GF-D8 (cell line): ENCODE results near the gene TMEM222.

ENCODE experiments used
- DNase-seq: peaks from one replicate; lab custom pipeline; 2025; lab: John Stamatoyannopoulos, UW

Gene TMEM222

DNA sequence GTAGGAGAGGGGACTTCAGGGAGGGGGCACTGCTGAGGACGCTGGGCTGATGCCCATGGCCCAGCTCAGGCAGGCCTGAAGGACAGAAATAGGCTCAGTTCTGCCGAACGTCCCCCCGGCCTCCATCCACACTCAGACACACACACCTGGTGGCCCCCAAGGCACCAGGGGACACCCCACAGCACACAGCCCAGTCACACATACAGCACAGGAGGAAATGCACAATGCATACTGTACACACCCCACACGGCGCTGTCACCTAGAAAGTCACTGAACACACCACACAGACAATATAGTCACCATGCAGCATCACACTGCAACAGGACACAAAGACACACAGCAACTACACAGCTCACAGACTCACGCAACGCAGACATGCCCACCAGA, 20.4 kb downstream of the TMEM222 start:
- no peak for DNase-seq

GRCh38 chr1:27342778-27343638, 21.0 kb downstream of the TMEM222 start:
- DNase-seq, result peak; percentile 93

- DNase-seq, result no peak
These were observed 21.7 kb downstream of the TMEM222 start for GRCh38 chr1:27343639-27344025.

GRCh38 chr1:27345272-27345671, 23.3 kb downstream of the TMEM222 start:
- DNase-seq, result no peak

DNA sequence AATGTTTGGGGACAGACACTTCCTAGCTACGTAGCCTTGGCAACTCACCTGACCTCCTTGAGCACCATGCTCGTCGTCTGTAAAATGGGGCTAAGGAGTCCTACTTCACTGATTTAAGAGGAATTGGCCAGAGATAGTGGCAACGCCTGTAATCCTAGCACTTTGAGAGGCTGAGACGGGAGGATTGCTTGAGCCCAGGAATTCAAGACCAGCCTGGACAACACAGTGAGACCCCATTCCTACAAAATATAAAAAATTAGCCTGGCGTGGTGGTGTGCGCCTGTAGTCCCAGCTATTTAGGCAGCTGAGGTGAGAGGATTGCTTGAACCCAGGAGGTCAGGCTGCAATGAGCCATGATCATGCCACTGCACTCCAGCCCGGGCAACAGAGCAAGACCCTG, 24.4 kb downstream of the TMEM222 start:
- DNase-seq, result no peak

GRCh38 chr1:27346991-27347624, 25.1 kb downstream of the TMEM222 start:
- DNase-seq, result no peak

DNA sequence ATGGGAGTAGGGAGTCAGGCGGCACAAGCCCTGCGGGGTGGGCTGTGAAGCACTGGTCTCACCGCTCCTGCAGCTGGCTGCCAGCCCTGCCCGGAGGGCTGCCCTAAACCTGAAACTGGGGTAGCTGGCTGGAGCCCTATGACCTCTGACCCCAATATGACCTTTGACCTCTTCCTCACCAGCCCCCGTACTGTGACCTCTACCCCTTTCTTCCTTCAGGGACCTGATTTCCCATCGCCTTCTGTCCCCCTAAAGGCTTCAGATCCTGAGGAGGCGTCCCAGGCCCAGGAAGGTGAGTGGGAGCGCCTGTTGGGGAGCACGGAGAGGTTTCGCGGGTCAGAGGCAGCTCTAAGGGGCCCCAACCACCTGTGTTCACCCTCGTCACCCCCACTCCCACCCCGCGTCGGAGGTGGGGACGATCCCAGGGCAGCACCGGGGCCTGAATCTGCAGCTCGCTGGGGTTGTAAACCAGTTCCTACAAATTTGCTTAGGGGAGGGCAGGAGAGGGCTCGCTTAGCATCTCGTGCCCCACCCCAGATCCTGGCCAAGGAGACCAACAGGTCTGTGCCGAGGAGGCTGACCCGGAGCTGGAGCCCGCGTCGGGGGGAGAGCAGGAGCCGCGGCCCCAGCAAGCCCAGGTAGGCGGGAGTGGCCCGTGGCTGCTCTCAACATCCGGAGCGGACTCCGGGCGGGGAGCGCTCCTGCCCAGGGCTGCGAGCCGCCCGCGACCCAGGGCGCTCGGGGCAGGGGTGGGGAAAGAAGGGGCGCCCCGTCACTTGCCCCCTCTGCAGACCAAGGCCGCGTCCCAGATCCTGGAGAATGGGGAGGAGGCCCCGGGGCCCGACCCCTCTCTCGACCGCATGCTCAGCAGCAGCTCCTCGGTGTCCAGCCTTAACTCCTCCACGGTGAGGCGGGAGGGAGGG, 27.2 kb downstream of the TMEM222 start:
- DNase-seq, result no peak

- DNase-seq, result no peak
These were observed 28.1 kb downstream of the TMEM222 start for GRCh38 chr1:27349784-27350662.

DNA sequence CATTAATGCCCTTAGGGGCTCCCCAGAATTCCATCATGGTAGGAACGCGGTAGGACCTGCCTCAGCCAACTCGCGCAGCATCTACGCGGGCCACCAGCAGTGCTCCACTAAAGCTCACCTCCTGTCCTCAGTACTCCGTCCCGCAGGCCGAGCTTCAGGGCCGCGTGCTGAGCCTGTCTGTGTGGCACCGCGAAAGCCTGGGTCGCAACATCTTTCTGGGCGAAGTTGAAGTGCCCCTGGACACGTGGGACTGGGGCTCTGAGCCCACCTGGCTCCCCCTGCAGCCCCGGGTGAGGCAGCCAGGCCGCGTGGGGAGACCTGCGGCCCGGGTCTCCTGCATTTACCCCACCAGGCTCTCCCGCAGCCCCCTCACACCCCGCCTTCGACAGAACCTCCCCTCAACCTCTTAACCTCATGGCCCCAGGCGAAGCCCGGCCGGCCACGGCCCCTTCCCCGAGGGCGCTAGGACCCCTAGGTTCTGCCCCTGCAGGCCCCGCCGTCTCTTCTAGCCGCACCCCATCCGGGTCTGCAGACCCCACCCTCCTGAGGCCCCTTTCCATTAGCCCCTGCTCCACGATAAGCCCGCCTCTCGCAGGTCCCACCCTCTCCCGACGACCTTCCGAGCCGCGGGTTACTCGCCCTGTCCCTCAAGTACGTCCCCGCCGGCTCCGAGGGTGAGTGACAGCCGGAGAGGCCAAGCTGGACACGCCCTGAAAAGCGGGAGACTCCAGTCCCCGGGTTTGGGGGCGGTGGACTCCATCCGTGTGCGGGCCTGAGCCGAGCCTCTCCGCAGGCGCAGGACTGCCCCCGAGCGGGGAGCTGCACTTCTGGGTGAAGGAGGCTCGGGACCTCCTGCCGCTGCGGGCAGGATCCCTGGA, 28.9 kb downstream of the TMEM222 start:
- no peak for DNase-seq

- DNase-seq, result no peak
These were observed 29.7 kb downstream of the TMEM222 start for GRCh38 chr1:27351541-27352107.

DNA sequence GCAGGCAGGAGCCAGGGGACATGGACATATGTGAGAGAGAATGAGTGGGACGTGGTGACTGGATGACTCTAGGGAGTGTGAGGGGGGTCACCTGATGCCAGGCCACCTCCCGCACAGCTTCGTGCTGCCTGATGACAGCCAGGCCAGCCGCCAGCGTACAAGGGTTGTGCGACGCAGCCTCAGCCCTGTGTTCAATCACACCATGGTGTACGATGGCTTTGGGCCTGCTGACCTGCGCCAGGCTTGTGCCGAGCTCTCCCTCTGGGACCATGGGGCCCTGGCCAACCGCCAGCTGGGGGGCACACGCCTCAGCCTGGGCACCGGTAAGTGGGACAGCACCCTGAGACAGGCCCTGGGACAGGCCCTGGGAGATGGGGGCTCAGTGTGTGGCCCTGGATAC, 31.2 kb downstream of the TMEM222 start:
- DNase-seq, result no peak

GRCh38 chr1:27353629-27354028, 31.7 kb downstream of the TMEM222 start:
- no peak for DNase-seq

- DNase-seq, result no peak
These were observed 33.7 kb downstream of the TMEM222 start for GRCh38 chr1:27355683-27356082.

DNA sequence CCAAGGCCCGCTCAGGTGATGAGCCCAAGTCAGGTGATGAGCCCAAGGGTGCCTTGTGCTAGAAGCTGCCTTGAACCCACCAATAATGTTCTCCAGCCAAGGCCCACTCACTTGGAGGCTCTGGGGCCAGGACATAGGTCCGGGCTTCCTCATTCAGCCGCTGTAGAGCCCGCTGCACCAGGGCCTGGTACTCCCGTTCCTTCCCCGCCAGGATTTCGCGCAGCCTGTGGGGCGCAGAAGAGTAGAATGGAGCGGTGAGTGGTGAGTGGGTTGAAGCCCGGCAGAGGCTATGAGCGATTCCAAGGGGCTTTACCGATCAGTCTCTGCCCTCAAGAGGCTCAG, 34.3 kb downstream of the TMEM222 start:
- DNase-seq, result no peak

GRCh38 chr1:27356619-27357280, 34.8 kb downstream of the TMEM222 start:
- DNase-seq, result no peak

- peak; percentile 29 for DNase-seq
These were observed 35.5 kb downstream of the TMEM222 start for GRCh38 chr1:27357281-27358037.

DNA sequence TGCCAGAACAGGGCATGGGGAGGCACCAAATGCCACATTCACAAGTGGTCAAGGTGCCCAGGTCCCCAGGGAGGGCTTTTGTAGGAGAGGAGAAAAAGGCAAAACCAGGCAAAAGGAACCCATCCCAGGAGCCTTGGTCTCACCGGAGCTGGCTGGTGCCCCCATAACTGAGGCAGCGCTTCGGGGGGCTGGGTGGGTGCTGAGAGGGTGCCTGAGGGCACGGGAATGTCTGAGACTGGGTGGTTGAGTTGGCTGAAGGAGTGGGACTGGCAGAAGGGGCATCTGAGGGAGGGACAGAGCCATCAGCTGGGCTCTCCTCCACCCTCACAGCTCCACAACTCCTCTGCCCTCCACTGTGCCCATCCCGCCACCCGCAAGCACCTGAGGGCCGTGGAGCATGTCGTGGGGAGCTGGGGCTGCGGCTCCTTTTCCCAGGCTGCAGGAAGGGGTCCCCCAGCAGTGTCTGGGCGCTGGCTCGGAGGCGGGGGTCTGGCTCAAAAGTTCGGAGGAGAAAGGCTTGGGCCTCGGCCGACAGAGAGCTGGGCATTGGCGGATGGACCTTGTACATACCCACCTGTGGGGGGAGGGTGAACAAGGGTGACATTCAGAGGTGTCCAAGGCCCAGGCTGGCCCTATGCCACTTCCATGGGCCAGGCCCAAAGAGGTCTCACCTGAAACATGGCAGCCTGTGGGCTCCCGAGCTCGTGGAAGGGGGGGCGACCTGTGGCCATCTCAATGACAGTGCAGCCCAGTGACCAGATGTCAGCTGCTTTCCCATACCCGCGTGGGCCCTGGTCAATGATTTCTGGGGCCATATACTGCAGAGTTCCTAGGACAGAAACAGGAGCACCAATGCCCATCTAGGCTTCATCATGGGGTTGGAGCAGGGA, 36.3 kb downstream of the TMEM222 start:
- DNase-seq, result no peak

DNA sequence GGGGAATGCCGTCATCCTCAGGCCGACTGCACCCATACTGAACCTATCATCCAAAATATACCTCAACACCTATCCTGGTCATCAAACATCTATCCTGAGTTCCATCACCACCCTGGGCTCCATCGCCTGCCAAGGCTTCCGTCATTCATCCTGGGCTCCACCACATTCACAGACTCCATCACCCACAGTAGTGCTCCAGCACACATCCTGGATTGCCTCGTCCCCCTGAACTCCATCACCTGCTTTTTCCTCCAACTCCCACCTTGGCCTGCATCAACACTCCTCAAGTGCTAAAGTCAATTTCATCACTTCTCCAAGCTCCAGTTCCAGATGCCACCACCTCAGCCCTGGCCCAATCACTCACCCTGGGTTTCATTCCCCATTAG, 37.0 kb downstream of the TMEM222 start:
- DNase-seq, result no peak
